A549 (cell line): ENCODE data around the gene PCCB. TPM values are rescaled to one million over a fixed set of nuclear protein-coding genes. Genes with fewer than 3 reads are reported as not detected.

Experiments
- ATAC-seq, 2 experiments: fragments of 200-7000 bp in 1 of 2; fragments of >200 bp in 1 of 2; cut with Nextera tagmentation in 1 of 2; cut with Tn5 transposase in 1 of 2; 3 replicates each; pipeline versions ENCODE4 v1.8.0 to v1.9.1; 2018 to 2020; ENCODE audit warnings: mild to moderate bottlenecking in 1 of 2, moderate library complexity in 1 of 2
- CTCF ChIA-PET: fragments of 300-600 bp; sonication (Branson Sonifier 250); formaldehyde crosslinking; extraction: SDS; loops from one replicate; lab custom pipeline; 2021; ENCODE audit warnings: antibody characterized with exemption, inconsistent platforms; lab: Yijun Ruan, JAX
- POLR2A ChIA-PET: fragments of 350-600 bp; formaldehyde crosslinking; extraction: SDS; loops from one replicate; lab custom pipeline; 2021; ENCODE audit warnings: antibody characterized with exemption, inconsistent platforms; lab: Yijun Ruan, JAX
- DNase-seq, 2 experiments: peaks; one replicate each; pipeline versions ENCODE4 v3.0.0 to v3.0.0-alpha.2; 2011 to 2016; ENCODE audit warnings: low read depth in 1 of 2, low spot score in 1 of 2
- FAIRE-seq: peaks from 2 replicates; lab custom pipeline; 2011; peaks lifted over from hg19 to GRCh38; lab: Jason Lieb, UNC
- H3K27ac ChIP-seq, 2 experiments: fragments of >200 bp; sonication (Bioruptor Twin); formaldehyde crosslinking; 3 replicates each; pipeline ENCODE4 v1.5.1; 2016 to 2017
- H3K4me1 ChIP-seq: fragments of >200 bp; sonication (Bioruptor Twin); formaldehyde crosslinking; 3 replicates; pipeline ENCODE4 v1.6.1; 2016
- H3K4me2 ChIP-seq: fragments of >200 bp; sonication (Bioruptor Twin); formaldehyde crosslinking; 3 replicates; pipeline ENCODE4 v1.6.1; 2016
- H3K4me3 ChIP-seq: fragments of >200 bp; sonication (Bioruptor Twin); formaldehyde crosslinking; 3 replicates; pipeline ENCODE4 v1.5.1; 2016
- H3K9me3 ChIP-seq: fragments of >200 bp; sonication (Bioruptor Twin); formaldehyde crosslinking; 3 replicates; pipeline ENCODE4 v1.6.1; 2016
- BHLHE40 ChIP-seq: IDR thresholded peaks from 2 replicates; pipeline ENCODE4 v1.6.1; 2012; ENCODE audit warnings: low read depth, low read length, inconsistent platforms
- CBX8 ChIP-seq: fragments of 200-600 bp; sonication (generic); IDR thresholded peaks from 2 replicates; pipeline ENCODE4 v1.6.1; 2016
- CEBPB ChIP-seq, 2 experiments: fragments of >200 bp in 1 of 2; sonication (Bioruptor Twin) in 1 of 2; formaldehyde crosslinking in 1 of 2; IDR thresholded peaks; 2 replicates each; pipeline ENCODE4 v1.6.1; 2012 to 2016
- CHD4 ChIP-seq: fragments of 200-600 bp; sonication (generic); IDR thresholded peaks from 2 replicates; pipeline ENCODE4 v1.6.1; 2016; ENCODE audit warnings: antibody characterized with exemption, mild to moderate bottlenecking, borderline replicate concordance
- FOSL2 ChIP-seq, 2 experiments: fragments of 450-650 bp in 1 of 2; fragments of >200 bp in 1 of 2; sonication (Bioruptor Twin) in 1 of 2; formaldehyde crosslinking; IDR thresholded peaks; 2 replicates each; pipeline versions ENCODE4 v1.5.0 to v1.6.1; 2016 to 2020; ENCODE audit warnings: mild to moderate bottlenecking in 1 of 2, moderate library complexity in 1 of 2
- GATA3 ChIP-seq: IDR thresholded peaks from 2 replicates; pipeline ENCODE4 v1.6.1; 2012; ENCODE audit warnings: borderline replicate concordance
- HMGXB4 ChIP-seq: fragments of 250-450 bp; sonication (Bioruptor Pico); IDR thresholded peaks from 2 replicates; pipeline ENCODE4 v1.5.0; 2021; ENCODE audit warnings: mild to moderate bottlenecking, moderate library complexity, borderline replicate concordance
- HOXB13 ChIP-seq: fragments of 250-450 bp; sonication (Bioruptor Pico); IDR thresholded peaks from 2 replicates; pipeline ENCODE4 v1.5.0; 2020; ENCODE audit warnings: low read depth, mild to moderate bottlenecking, moderate library complexity
- HOXB5 ChIP-seq: fragments of 250-450 bp; sonication (Bioruptor Pico); IDR thresholded peaks from 2 replicates; pipeline ENCODE4 v1.5.0; 2020; ENCODE audit warnings: mild to moderate bottlenecking, moderate library complexity
- JUNB ChIP-seq: fragments of >200 bp; sonication (Bioruptor Twin); formaldehyde crosslinking; IDR thresholded peaks from 2 replicates; pipeline ENCODE4 v1.6.1; 2016
- KDM5A ChIP-seq: fragments of 200-600 bp; sonication (generic); IDR thresholded peaks from 2 replicates; pipeline ENCODE4 v1.6.1; 2016; ENCODE audit warnings: antibody characterized with exemption, mild to moderate bottlenecking
- MAFK ChIP-seq: fragments of 450-650 bp; IDR thresholded peaks from 2 replicates; pipeline ENCODE4 v1.6.1; 2014; ENCODE audit not compliant: partially characterized antibody
- MAZ ChIP-seq: fragments of 150-350 bp; IDR thresholded peaks from 2 replicates; pipeline ENCODE4 v1.6.1; 2014; ENCODE audit warnings: antibody characterized with exemption, low read depth, low read length, borderline replicate concordance
- NPAS2 ChIP-seq: fragments of 250-450 bp; sonication (Bioruptor Pico); IDR thresholded peaks from 2 replicates; pipeline ENCODE4 v1.8.0; 2022; ENCODE audit warnings: mild to moderate bottlenecking, moderate library complexity, borderline replicate concordance
- PHF8 ChIP-seq: fragments of 200-600 bp; sonication (generic); IDR thresholded peaks from 2 replicates; pipeline ENCODE4 v1.6.1; 2016; ENCODE audit warnings: low read depth, mild to moderate bottlenecking, antibody characterized with exemption, moderate library complexity, borderline replicate concordance
- POLR2A ChIP-seq: IDR thresholded peaks from 2 replicates; pipeline ENCODE4 v1.6.1; 2012; ENCODE audit warnings: mild to moderate bottlenecking, low read length
- RCOR1 ChIP-seq: fragments of 150-350 bp; IDR thresholded peaks from 2 replicates; pipeline ENCODE4 v1.6.1; 2014; ENCODE audit warnings: antibody characterized with exemption, low read length, low read depth
- RNF2 ChIP-seq: fragments of 200-600 bp; sonication (generic); IDR thresholded peaks from 2 replicates; pipeline ENCODE4 v1.6.1; 2016; ENCODE audit warnings: low read depth, mild to moderate bottlenecking, antibody characterized with exemption, moderate library complexity, borderline replicate concordance
- SMC3 ChIP-seq: fragments of >200 bp; sonication (Bioruptor Twin); formaldehyde crosslinking; IDR thresholded peaks from 3 replicates; pipeline ENCODE4 v1.6.1; 2018; ENCODE audit warnings: inconsistent platforms
- SREBF2 ChIP-seq: fragments of 450-650 bp; IDR thresholded peaks from 2 replicates; pipeline ENCODE4 v1.6.1; 2014; ENCODE audit warnings: mild to moderate bottlenecking, moderate library complexity
- WGBS: methylation state at CpG from one replicate; pipeline ENCODE4 v1.1.6; 2017; ENCODE audit errors: missing lambda C conversion rate; 5-methylcytosine and 5-hydroxymethylcytosine counted together
- polyA plus RNA-seq, 4 experiments: library from polyadenylated mRNA; depleted of rRNA in 3 of 4; stranded (reverse); fragments of >200 nt; fragmentation: RNase III in 1 of 4; extraction: RNeasy Plus Mini Kit Qiagen cat#74134 plus additional on column Dnase treatment in 1 of 4; gene quantifications; 2 replicates in 3 of 4; 3 replicates in 1 of 4; pipeline ENCODE4 v1.2.3, GENCODE V29; 2011 to 2017
- TF ChIP-seq, protein P1 (sequence below): fragments of >200 bp; sonication (Bioruptor Twin); formaldehyde crosslinking; IDR thresholded peaks from 3 replicates; pipeline ENCODE4 v1.5.1; 2016
- TF ChIP-seq, protein P2 (sequence below): fragments of 150-350 bp; IDR thresholded peaks from 2 replicates; pipeline ENCODE4 v1.6.1; 2014; ENCODE audit warnings: low read depth, mild to moderate bottlenecking, low read length
- TF ChIP-seq, protein P3 (sequence below): fragments of 200-600 bp; sonication (generic); IDR thresholded peaks from 2 replicates; pipeline ENCODE4 v1.6.1; 2016; ENCODE audit warnings: antibody characterized with exemption, mild to moderate bottlenecking, moderate library complexity

Gene PCCB
- polyA plus RNA-seq, 2 of the 4 experiments (the other 2 are of a cell fraction), result 31.7 to 65.5 TPM

- ChIA-PET CTCF (no interaction called here), POLR2A (no interaction called here)
- no peak overlapping the region for H3K4me3 ChIP-seq
- H3K27ac ChIP-seq, result no peak overlapping the region
- no peak for DNase-seq
- FAIRE-seq, result no peak
- no peak for ATAC-seq
- peaks cover 21% of the 10 kb centered on the region for H3K9me3 ChIP-seq
- WGBS, result 93% methylated on average over 4 of the region's 4 CpGs
- H3K4me1 ChIP-seq, result no peaks in the 10 kb centered on the region
- no peak for TF ChIP-seq FOSL2 (IDR thresholded peaks at IDR 0.05)
- TF ChIP-seq FOSL2 (CRISPR knock-in tag; IDR thresholded peaks at IDR 0.05), result no peak
- TF ChIP-seq GATA3, result no peak
- no peak for TF ChIP-seq HMGXB4 (CRISPR knock-in tag)
- TF ChIP-seq, protein P1, sequence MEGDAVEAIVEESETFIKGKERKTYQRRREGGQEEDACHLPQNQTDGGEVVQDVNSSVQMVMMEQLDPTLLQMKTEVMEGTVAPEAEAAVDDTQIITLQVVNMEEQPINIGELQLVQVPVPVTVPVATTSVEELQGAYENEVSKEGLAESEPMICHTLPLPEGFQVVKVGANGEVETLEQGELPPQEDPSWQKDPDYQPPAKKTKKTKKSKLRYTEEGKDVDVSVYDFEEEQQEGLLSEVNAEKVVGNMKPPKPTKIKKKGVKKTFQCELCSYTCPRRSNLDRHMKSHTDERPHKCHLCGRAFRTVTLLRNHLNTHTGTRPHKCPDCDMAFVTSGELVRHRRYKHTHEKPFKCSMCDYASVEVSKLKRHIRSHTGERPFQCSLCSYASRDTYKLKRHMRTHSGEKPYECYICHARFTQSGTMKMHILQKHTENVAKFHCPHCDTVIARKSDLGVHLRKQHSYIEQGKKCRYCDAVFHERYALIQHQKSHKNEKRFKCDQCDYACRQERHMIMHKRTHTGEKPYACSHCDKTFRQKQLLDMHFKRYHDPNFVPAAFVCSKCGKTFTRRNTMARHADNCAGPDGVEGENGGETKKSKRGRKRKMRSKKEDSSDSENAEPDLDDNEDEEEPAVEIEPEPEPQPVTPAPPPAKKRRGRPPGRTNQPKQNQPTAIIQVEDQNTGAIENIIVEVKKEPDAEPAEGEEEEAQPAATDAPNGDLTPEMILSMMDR, result no peak
- TF ChIP-seq SMC3, result no peak
- TF ChIP-seq JUNB, result no peak
- no peak for TF ChIP-seq MAFK
- no peak overlapping the region for H3K4me2 ChIP-seq
Measured at GRCh38 chr3:136276049-136276755, 26.1 kb downstream of the PCCB start.

DNA sequence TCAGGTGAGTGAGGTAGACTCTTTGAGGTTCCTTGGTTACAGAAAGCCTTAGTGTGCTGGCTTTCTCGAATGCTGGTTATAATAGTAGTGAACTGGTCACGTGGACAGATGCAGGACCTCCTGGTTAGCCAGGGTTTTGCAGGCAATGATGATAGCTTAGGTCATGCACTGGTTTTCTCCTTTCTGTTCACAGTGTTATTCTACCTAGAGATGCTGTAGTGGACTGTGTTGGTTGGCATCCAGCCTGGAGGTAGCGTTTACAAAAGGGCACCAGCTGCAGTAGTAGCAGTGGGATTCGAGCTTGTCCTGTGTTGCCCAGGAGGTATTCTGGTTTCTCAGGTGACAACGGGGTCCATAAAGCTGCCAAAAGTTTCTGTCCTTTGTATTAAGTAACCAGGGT lies 27.0 kb downstream of the PCCB start:
- no peak for TF ChIP-seq PHF8
- TF ChIP-seq MAFK, result no peak
- no peak for TF ChIP-seq RNF2
- TF ChIP-seq CBX8, result no peak
- TF ChIP-seq, protein P2, sequence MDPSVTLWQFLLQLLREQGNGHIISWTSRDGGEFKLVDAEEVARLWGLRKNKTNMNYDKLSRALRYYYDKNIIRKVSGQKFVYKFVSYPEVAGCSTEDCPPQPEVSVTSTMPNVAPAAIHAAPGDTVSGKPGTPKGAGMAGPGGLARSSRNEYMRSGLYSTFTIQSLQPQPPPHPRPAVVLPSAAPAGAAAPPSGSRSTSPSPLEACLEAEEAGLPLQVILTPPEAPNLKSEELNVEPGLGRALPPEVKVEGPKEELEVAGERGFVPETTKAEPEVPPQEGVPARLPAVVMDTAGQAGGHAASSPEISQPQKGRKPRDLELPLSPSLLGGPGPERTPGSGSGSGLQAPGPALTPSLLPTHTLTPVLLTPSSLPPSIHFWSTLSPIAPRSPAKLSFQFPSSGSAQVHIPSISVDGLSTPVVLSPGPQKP, result no peak
- no peak for TF ChIP-seq RCOR1
- no peak for TF ChIP-seq SREBF2
- TF ChIP-seq, protein P3, sequence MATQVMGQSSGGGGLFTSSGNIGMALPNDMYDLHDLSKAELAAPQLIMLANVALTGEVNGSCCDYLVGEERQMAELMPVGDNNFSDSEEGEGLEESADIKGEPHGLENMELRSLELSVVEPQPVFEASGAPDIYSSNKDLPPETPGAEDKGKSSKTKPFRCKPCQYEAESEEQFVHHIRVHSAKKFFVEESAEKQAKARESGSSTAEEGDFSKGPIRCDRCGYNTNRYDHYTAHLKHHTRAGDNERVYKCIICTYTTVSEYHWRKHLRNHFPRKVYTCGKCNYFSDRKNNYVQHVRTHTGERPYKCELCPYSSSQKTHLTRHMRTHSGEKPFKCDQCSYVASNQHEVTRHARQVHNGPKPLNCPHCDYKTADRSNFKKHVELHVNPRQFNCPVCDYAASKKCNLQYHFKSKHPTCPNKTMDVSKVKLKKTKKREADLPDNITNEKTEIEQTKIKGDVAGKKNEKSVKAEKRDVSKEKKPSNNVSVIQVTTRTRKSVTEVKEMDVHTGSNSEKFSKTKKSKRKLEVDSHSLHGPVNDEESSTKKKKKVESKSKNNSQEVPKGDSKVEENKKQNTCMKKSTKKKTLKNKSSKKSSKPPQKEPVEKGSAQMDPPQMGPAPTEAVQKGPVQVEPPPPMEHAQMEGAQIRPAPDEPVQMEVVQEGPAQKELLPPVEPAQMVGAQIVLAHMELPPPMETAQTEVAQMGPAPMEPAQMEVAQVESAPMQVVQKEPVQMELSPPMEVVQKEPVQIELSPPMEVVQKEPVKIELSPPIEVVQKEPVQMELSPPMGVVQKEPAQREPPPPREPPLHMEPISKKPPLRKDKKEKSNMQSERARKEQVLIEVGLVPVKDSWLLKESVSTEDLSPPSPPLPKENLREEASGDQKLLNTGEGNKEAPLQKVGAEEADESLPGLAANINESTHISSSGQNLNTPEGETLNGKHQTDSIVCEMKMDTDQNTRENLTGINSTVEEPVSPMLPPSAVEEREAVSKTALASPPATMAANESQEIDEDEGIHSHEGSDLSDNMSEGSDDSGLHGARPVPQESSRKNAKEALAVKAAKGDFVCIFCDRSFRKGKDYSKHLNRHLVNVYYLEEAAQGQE, result no peak
- no peak for TF ChIP-seq MAZ
- TF ChIP-seq NPAS2 (CRISPR knock-in tag), result no peak
- TF ChIP-seq CHD4, result no peak
- TF ChIP-seq KDM5A, result no peak
- no peak for TF ChIP-seq CEBPB (IDR thresholded peaks at IDR 0.05)
- no peak for TF ChIP-seq POLR2A
- TF ChIP-seq HOXB13 (CRISPR knock-in tag), result no peak
- TF ChIP-seq BHLHE40, result no peak
- TF ChIP-seq HOXB5 (CRISPR knock-in tag), result no peak
- no peak overlapping the region for H3K4me3 ChIP-seq
- ChIA-PET POLR2A (no interaction called here), CTCF (interaction anchor here (0.9 kb wide), 1 partner anchor 198 kb away, joined by 3 read pairs; no protein-coding TSS in a partner anchor)
- DNase-seq (no peak), FAIRE-seq (no peak), ATAC-seq (no peak)
- no peak overlapping the region for H3K27ac ChIP-seq
- no peak overlapping the region for H3K4me2 ChIP-seq
- H3K4me1 ChIP-seq, result no peaks in the 10 kb centered on the region
- peaks cover 22% of the 10 kb centered on the region for H3K9me3 ChIP-seq
- WGBS, result 93% methylated on average over 3 of the region's 5 CpGs
